ENCODE data around the gene PARD3.

GRCh38 chr10:34339816-34340553 is 475.1 kb downstream of the PARD3 start:
- TF ChIP-seq CTCF (IDR thresholded peaks at IDR 0.05), result no peak
- TF ChIP-seq POLR2A (IDR thresholded peaks at IDR 0.05), result no peak
- TF ChIP-seq EP300 (IDR thresholded peaks at IDR 0.05), result no peak
